ENCODE data around the gene KCNN3.

KCNN3 gene

GRCh38 chr1:154772606-154773506 is 97.2 kb downstream of the KCNN3 start:
- 63 to 64% methylated on average over 17 of the region's 17 CpGs for WGBS, 2 experiments
- no peak overlapping the region for H3K27ac ChIP-seq (ENCODE audit: insufficient read depth, low read depth, low read length, poor library complexity, severe bottlenecking)
- H3K27me3 ChIP-seq (ENCODE audit: control insufficient read depth, insufficient read depth, low read length, poor library complexity, severe bottlenecking), result no peaks in the 10 kb centered on the region
- H3K4me1 ChIP-seq (ENCODE audit: control insufficient read depth, insufficient read depth, low read length), result peaks cover 14% of the 10 kb centered on the region
- no peaks in the 10 kb centered on the region for H3K9me3 ChIP-seq (ENCODE audit: control insufficient read depth, low read length)
- no peak overlapping the region for H3K4me3 ChIP-seq (ENCODE audit: insufficient read depth, low read depth, low read length)
- no peaks in the 10 kb centered on the region for H3K36me3 ChIP-seq (ENCODE audit: control insufficient read depth, insufficient read depth, low read length)

GRCh38 chr1:154772056-154772455 is 98.0 kb downstream of the KCNN3 start:
- Histone ChIP-seq H3K4me1 (ENCODE audit: control insufficient read depth, insufficient read depth, low read length) (peaks cover 14% of the 10 kb centered on the region), H3K27ac (ENCODE audit: insufficient read depth, low read depth, low read length, poor library complexity, severe bottlenecking) (no peak overlapping the region), H3K36me3 (ENCODE audit: control insufficient read depth, insufficient read depth, low read length) (no peaks in the 10 kb centered on the region), H3K9me3 (ENCODE audit: control insufficient read depth, low read length) (no peaks in the 10 kb centered on the region), H3K4me3 (ENCODE audit: insufficient read depth, low read depth, low read length) (no peak overlapping the region), H3K27me3 (ENCODE audit: control insufficient read depth, insufficient read depth, low read length, poor library complexity, severe bottlenecking) (no peaks in the 10 kb centered on the region)
- WGBS, 2 experiments, result 96 to 97% methylated on average over 23 of the region's 23 CpGs

DNA sequence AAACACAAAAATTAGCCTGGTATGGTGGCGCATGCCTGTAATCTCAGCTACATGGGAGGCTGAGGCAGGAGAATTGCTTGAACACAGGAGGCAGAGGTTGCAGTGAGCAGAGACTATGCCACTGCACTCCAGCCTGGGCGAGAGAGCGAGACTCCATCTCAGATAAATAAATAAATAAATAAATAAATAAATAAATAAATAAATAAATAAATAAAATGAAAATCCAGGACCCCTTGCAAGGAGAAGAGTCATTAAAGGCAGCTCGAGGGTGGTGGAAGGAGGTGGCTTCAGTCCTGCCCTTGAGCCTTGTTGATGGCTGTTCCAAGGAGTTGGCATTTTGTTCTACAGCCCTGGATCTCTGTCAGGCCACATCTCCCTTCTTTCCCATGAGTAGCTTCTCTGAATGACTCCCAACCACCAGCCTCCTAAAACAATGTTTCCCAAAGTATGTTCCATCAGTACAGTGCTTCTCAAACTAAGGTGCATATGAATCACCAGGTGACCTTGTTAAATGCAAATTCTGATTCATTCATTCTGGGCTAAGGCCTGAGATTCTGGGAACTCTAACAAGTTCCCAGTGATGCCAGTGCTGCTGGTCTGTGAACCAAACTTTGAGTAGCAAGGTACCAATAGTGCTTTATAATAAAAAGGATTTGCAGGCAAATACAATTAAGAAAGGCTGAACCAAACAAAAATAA is 99.0 kb downstream of the KCNN3 start:
- WGBS, 2 experiments, result 88 to 93% methylated on average over 2 of the region's 4 CpGs
- H3K27ac ChIP-seq (ENCODE audit: insufficient read depth, low read depth, low read length, poor library complexity, severe bottlenecking), result no peak overlapping the region
- H3K9me3 ChIP-seq (ENCODE audit: control insufficient read depth, low read length), result no peaks in the 10 kb centered on the region
- no peaks in the 10 kb centered on the region for H3K36me3 ChIP-seq (ENCODE audit: control insufficient read depth, insufficient read depth, low read length)
- H3K4me1 ChIP-seq (ENCODE audit: control insufficient read depth, insufficient read depth, low read length), result peaks cover 8% of the 10 kb centered on the region
- H3K27me3 ChIP-seq (ENCODE audit: control insufficient read depth, insufficient read depth, low read length, poor library complexity, severe bottlenecking), result no peaks in the 10 kb centered on the region
- H3K4me3 ChIP-seq (ENCODE audit: insufficient read depth, low read depth, low read length), result no peak overlapping the region

GRCh38 chr1:154769193-154769895 is 100.7 kb downstream of the KCNN3 start:
- H3K27me3 ChIP-seq (ENCODE audit: control insufficient read depth, insufficient read depth, low read length, poor library complexity, severe bottlenecking), result no peaks in the 10 kb centered on the region
- H3K27ac ChIP-seq (ENCODE audit: insufficient read depth, low read depth, low read length, poor library complexity, severe bottlenecking), result no peak overlapping the region
- H3K9me3 ChIP-seq (ENCODE audit: control insufficient read depth, low read length), result no peaks in the 10 kb centered on the region
- no peaks in the 10 kb centered on the region for H3K36me3 ChIP-seq (ENCODE audit: control insufficient read depth, insufficient read depth, low read length)
- whole genome bisulfite sequencing, 2 experiments, result 95 to 97% methylated on average over 5 of the region's 5 CpGs
- no peaks in the 10 kb centered on the region for H3K4me1 ChIP-seq (ENCODE audit: control insufficient read depth, insufficient read depth, low read length)
- no peak overlapping the region for H3K4me3 ChIP-seq (ENCODE audit: insufficient read depth, low read depth, low read length)

DNA sequence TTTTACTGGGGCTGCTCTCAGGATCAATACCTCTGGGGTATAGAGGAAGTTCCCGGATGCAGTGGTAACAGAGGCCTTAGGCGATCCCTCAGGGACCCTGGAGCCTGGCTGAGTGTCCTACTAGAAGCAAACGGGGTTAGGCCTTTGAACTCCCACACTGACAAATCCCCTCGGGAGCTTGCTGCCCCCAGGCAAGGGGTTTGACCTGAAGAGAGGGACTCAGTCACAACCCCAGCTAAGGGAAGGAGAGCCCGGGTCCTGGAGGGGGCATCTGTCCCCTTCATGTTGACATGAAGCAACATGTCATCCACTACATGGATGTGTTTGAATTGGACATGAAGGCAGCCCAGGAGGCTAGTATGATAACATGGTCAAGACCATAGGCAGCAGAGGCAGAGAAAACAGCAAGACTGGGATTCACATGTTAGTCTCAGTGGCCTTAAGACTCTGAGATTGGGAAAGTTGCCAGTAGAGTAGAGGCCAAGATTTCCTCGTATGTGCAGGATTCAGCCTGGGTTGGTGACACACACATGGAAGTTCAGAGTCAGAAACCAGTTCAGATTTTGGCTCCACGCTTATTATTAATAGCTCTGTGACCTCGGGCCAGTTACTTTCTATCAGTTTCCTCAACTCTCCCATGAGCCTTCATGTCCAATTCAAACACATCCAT is 101.5 kb downstream of the KCNN3 start:
- Histone ChIP-seq H3K9me3 (ENCODE audit: control insufficient read depth, low read length) (no peaks in the 10 kb centered on the region), H3K36me3 (ENCODE audit: control insufficient read depth, insufficient read depth, low read length) (no peaks in the 10 kb centered on the region), H3K27me3 (ENCODE audit: control insufficient read depth, insufficient read depth, low read length, poor library complexity, severe bottlenecking) (no peaks in the 10 kb centered on the region), H3K27ac (ENCODE audit: insufficient read depth, low read depth, low read length, poor library complexity, severe bottlenecking) (no peak overlapping the region), H3K4me3 (ENCODE audit: insufficient read depth, low read depth, low read length) (no peak overlapping the region), H3K4me1 (ENCODE audit: control insufficient read depth, insufficient read depth, low read length) (no peaks in the 10 kb centered on the region)
- WGBS, 2 experiments, result 82 to 87% methylated on average over 8 of the region's 8 CpGs

DNA sequence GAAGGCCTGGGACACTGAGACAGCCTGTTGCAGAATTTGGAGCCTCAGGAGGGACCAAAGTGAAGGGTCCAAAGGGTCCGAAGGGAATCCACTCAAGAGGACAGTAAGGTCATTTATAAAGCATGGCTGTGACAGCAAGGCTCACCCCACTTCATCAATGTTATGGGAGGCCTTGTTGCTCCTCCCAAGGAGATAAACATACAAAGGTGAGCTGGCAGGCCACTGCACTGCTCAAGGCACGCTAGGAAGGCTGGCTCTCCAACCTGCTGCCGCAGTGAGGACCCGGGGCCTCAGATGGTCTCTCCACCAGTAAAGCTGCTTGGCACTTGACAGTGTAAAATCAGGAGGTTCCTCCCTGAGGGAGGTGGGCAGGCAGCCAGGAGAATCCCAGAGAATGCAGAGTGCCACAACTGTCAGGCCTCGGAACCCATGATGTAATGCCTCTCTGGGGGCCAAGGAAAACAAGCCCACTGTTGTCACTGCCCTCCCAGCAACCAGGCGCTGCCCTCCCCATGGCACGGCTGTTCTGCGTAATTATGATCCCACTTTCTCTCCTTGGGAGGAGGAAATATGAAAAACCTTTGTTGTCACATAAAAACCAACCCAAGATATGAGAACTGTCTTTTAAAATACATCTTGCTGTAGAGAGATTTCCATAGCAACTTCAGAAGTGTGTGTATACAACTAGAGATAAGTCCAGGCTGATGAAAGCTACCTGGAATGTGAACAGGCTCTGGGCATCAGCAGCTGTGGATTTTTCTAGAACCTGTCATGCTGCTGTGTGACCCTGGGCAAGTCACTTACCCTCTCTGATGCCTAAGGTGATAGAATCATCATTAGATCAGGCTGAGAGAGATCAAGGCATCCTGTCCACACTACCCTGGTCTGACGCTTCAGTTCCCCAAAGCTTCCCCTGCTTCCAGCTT is 102.5 kb downstream of the KCNN3 start:
- Histone ChIP-seq H3K27ac (ENCODE audit: insufficient read depth, low read depth, low read length, poor library complexity, severe bottlenecking) (no peak overlapping the region), H3K27me3 (ENCODE audit: control insufficient read depth, insufficient read depth, low read length, poor library complexity, severe bottlenecking) (no peaks in the 10 kb centered on the region), H3K36me3 (ENCODE audit: control insufficient read depth, insufficient read depth, low read length) (no peaks in the 10 kb centered on the region), H3K9me3 (ENCODE audit: control insufficient read depth, low read length) (no peaks in the 10 kb centered on the region), H3K4me3 (ENCODE audit: insufficient read depth, low read depth, low read length) (no peak overlapping the region), H3K4me1 (ENCODE audit: control insufficient read depth, insufficient read depth, low read length) (no peaks in the 10 kb centered on the region)
- 93 to 96% methylated on average over 9 of the region's 9 CpGs for WGBS, 2 experiments

- no peaks in the 10 kb centered on the region for H3K36me3 ChIP-seq (ENCODE audit: control insufficient read depth, insufficient read depth, low read length)
- no peak overlapping the region for H3K4me3 ChIP-seq (ENCODE audit: insufficient read depth, low read depth, low read length)
- H3K27ac ChIP-seq (ENCODE audit: insufficient read depth, low read depth, low read length, poor library complexity, severe bottlenecking), result no peak overlapping the region
- H3K27me3 ChIP-seq (ENCODE audit: control insufficient read depth, insufficient read depth, low read length, poor library complexity, severe bottlenecking), result peaks cover 6% of the 10 kb centered on the region
- no peaks in the 10 kb centered on the region for H3K9me3 ChIP-seq (ENCODE audit: control insufficient read depth, low read length)
- no peaks in the 10 kb centered on the region for H3K4me1 ChIP-seq (ENCODE audit: control insufficient read depth, insufficient read depth, low read length)
- 33 to 36% methylated on average over 3 of the region's 3 CpGs for WGBS, 2 experiments
Measured at GRCh38 chr1:154765970-154766369, 104.1 kb downstream of the KCNN3 start.

DNA sequence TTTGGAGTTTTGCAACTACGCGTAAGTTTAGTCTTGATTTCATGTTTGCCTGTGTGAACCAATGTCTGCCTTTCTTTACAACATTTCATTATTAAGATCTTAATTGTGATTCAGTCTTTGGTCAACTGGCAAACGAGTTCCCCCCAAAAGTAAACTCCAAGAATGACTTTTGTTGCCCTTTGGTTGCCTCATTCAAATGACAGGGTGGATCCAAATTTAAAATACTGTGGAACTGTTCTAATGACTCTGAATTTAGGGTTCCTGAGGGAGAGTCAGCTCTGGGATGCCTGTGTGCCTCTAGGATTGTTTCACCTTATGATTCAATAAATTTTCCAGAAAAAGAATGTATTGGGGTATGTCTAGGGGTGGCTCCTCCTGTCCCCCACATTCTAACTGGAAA is 105.3 kb downstream of the KCNN3 start:
- no peaks in the 10 kb centered on the region for H3K4me1 ChIP-seq (ENCODE audit: control insufficient read depth, insufficient read depth, low read length)
- H3K9me3 ChIP-seq (ENCODE audit: control insufficient read depth, low read length), result no peaks in the 10 kb centered on the region
- 82 to 83% methylated on average over 3 of the region's 3 CpGs for whole genome bisulfite sequencing, 2 experiments
- peaks cover 18% of the 10 kb centered on the region for H3K27me3 ChIP-seq (ENCODE audit: control insufficient read depth, insufficient read depth, low read length, poor library complexity, severe bottlenecking)
- H3K36me3 ChIP-seq (ENCODE audit: control insufficient read depth, insufficient read depth, low read length), result no peaks in the 10 kb centered on the region
- H3K4me3 ChIP-seq (ENCODE audit: insufficient read depth, low read depth, low read length), result no peak overlapping the region
- H3K27ac ChIP-seq (ENCODE audit: insufficient read depth, low read depth, low read length, poor library complexity, severe bottlenecking), result no peak overlapping the region

DNA sequence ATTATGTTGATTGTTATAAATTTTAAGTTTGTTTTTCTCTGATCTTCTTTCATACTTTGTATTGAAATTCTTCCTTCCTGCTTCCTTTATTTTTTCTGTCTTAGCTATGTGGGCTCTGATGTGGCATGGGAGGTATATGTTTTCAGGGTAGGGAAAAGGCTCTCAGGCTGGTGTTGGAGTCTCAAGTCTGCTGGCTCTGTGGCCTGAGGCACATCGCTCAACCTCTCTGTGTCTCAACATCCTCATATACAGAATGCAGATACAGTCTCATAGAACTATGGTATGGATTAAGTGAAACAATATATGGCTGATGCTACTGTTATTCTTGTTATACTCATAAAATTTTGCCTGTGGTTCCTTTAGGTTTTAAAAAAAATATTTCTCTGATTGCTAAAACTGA is 105.9 kb downstream of the KCNN3 start:
- Histone ChIP-seq H3K9me3 (ENCODE audit: control insufficient read depth, low read length) (no peaks in the 10 kb centered on the region), H3K27ac (ENCODE audit: insufficient read depth, low read depth, low read length, poor library complexity, severe bottlenecking) (no peak overlapping the region), H3K27me3 (ENCODE audit: control insufficient read depth, insufficient read depth, low read length, poor library complexity, severe bottlenecking) (peaks cover 23% of the 10 kb centered on the region), H3K36me3 (ENCODE audit: control insufficient read depth, insufficient read depth, low read length) (no peaks in the 10 kb centered on the region), H3K4me1 (ENCODE audit: control insufficient read depth, insufficient read depth, low read length) (no peaks in the 10 kb centered on the region), H3K4me3 (ENCODE audit: insufficient read depth, low read depth, low read length) (no peak overlapping the region)
- 100% methylated on average over 1 of the region's 1 CpG for WGBS, 2 experiments
